ENCODE measurements around the gene CHCHD3.
A peak's percentile ranks its signal among the peaks of the same experiment; 100 is the strongest.

- TF ChIP-seq CTCF (IDR thresholded peaks at IDR 0.05 in 2 of 3, conservative IDR thresholded peaks at IDR 0.05 in 1 of 3; ENCODE audit: insufficient read depth in 2 of 3, low read depth in 1 of 3, low read length in 3 of 3), result no peak
- 0 out of 2 replicates have a peak, but pooled peaks have one; percentile 18 for TF ChIP-seq ELF4 (CRISPR knock-in tag; IDR thresholded peaks at IDR 0.05)
- no peak for TF ChIP-seq IRF2 (CRISPR knock-in tag; IDR thresholded peaks at IDR 0.05)
- no peak for TF ChIP-seq NRF1 (conservative IDR thresholded peaks at IDR 0.05 in 1 of 2, IDR thresholded peaks at IDR 0.05 in 1 of 2)
- TF ChIP-seq BRD4 (IDR thresholded peaks at IDR 0.05), result no peak
- TF ChIP-seq YY1 (IDR thresholded peaks at IDR 0.05; ENCODE audit: borderline replicate concordance in 1 of 3, control insufficient read depth in 1 of 3, extremely low read depth in 1 of 3, insufficient read depth in 3 of 3, insufficient read length in 1 of 3, insufficient replicate concordance in 2 of 3, low read depth in 1 of 3, low read length in 2 of 3), result no peak
- TF ChIP-seq NFYB (IDR thresholded peaks at IDR 0.05; ENCODE audit: extremely low read depth, insufficient read length), result no peak
- TF ChIP-seq ZNF717 (CRISPR knock-in tag; IDR thresholded peaks at IDR 0.05), result no peak
- TF ChIP-seq IRF1 (CRISPR knock-in tag; IDR thresholded peaks at IDR 0.05; ENCODE audit: borderline replicate concordance), result no peak
- TF ChIP-seq EGR1 (conservative IDR thresholded peaks at IDR 0.05), result no peak
Observed at GRCh38 chr7:132861940-132862554, 219.8 kb downstream of the CHCHD3 start.

Data from K562 (cell line).